ENCODE data around the gene TSSK2.

TSSK2 gene

GRCh38 chr22:19117111-19117512 is 14.0 kb upstream of the TSSK2 start:
- Histone ChIP-seq H3K9me3 (replicated peaks in 1 of 11) (no peaks in the 10 kb centered on the region), H3K4me3 (no peak overlapping the region), H3K4me1 (peaks cover 56 to 83% (median 68%) of the 10 kb centered on the region in 10 experiments), H3K27ac (no peak overlapping the region), H3K4me2 (peak overlapping the region; percentile 28 to 99 (median 90); a peak in 21 of 22 replicates), H3K27me3 (no peaks in the 10 kb centered on the region), H4K20me1 (peaks cover 73 to 97% (median 84%) of the 10 kb centered on the region in 11 experiments), H3K36me3 (peaks cover 3 to 80% (median 41%) of the 10 kb centered on the region in 11 experiments; a peak in 19 of 22 replicates), H3K9ac (no peak overlapping the region)
- no peak for TF ChIP-seq Cebpa-rat (IDR thresholded peaks at IDR 0.05)

DNA sequence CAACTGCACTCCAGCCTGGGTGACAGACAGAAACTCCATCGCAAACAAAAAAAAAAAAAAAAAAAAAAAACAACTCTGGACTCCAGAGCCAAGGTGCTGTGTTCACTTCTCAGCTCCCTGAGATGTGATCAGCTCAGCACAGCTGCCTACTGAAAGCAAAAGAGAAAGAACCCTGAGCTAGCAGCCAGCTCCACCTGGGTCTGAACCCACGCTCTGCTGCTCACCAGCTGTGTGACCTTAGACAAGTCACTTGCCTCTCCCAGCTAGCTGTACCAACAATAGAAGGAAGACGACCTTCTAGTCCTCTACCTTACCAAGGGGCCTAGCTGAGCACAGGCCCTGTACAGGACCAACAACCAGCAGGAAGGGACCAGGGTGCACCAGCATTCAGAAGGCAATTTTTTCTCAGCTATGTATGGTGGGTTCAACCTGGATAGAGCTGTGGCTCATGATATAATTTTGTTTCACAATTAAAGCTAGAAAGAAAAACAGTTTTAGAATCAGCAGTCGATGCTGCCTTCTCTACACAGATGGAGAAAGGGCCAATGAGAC is 12.7 kb upstream of the TSSK2 start:
- TF ChIP-seq Cebpa-rat (IDR thresholded peaks at IDR 0.05), result no peak
- H4K20me1 ChIP-seq, result peaks cover 73 to 84% (median 79%) of the 10 kb centered on the region in 11 experiments
- H3K27me3 ChIP-seq, result no peaks in the 10 kb centered on the region
- peak overlapping the region in 4 of 11 experiments; percentile 4 to 93 (median 34); a peak in 6 of 22 replicates for H3K27ac ChIP-seq
- peaks cover 63 to 77% (median 69%) of the 10 kb centered on the region in 10 experiments for H3K4me1 ChIP-seq
- peak overlapping the region in 9 of 11 experiments; percentile 4 to 95 (median 33); a peak in 11 of 22 replicates for H3K9ac ChIP-seq
- H3K36me3 ChIP-seq, result peaks cover 3 to 69% (median 34%) of the 10 kb centered on the region in 11 experiments; a peak in 18 of 22 replicates
- H3K4me3 ChIP-seq, result 0 out of 20 replicates have a peak overlapping the region, but pooled peaks of 1 of the 10 experiments have one; percentile 10
- no peaks in the 10 kb centered on the region for H3K9me3 ChIP-seq (replicated peaks in 1 of 11)
- H3K4me2 ChIP-seq, result peak overlapping the region; percentile 90 to 99 (median 95)

DNA sequence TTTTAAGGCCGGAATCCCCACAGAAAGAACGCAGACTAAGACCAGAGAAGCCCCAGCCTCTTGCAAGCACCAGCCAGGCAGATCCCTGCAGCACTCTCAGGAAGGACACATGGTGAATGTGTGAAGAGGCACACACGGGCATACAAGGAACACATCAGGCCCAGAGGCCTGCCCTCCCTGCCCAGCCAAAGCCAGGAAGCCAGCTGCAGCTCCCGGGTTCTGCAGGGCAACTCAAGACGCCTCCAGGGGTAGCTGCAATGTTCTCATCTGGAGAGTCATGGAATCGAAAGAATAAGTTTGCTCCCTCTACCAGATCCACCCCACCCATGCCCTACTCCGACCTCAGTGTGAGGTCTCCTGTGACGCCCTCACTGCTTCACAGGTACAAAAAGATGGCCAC is 11.2 kb upstream of the TSSK2 start:
- Histone ChIP-seq H3K4me1 (peaks cover 63 to 76% (median 69%) of the 10 kb centered on the region in 10 experiments), H4K20me1 (peaks cover 64 to 71% (median 68%) of the 10 kb centered on the region in 11 experiments)

GRCh38 chr22:19120829-19121630 is 10.1 kb upstream of the TSSK2 start:
- H3K4me3 ChIP-seq, result peak overlapping the region; percentile 70 to 90 (median 89)
- peaks cover 3 to 44% (median 17%) of the 10 kb centered on the region in 11 experiments; a peak in 12 of 22 replicates for H3K36me3 ChIP-seq
- H3K27ac ChIP-seq, result peak overlapping the region; percentile 66 to 95 (median 91); a peak in 21 of 22 replicates
- peaks cover 57 to 67% (median 62%) of the 10 kb centered on the region in 10 experiments for H3K4me1 ChIP-seq
- no peaks in the 10 kb centered on the region for H3K27me3 ChIP-seq
- peaks cover 53 to 60% (median 57%) of the 10 kb centered on the region in 11 experiments for H4K20me1 ChIP-seq
- TF ChIP-seq Cebpa-rat (IDR thresholded peaks at IDR 0.05), result no peak
- H3K9me3 ChIP-seq (replicated peaks in 1 of 11), result no peaks in the 10 kb centered on the region
- H3K4me2 ChIP-seq, result peak overlapping the region; percentile 90 to 99 (median 95)
- peak overlapping the region; percentile 81 to 96 (median 93) for H3K9ac ChIP-seq

More for the DNA sequence above, 11.2 kb upstream of the TSSK2 start:
- Histone ChIP-seq H3K4me3 (peak overlapping the region in 8 of 10 experiments; percentile 76 to 90 (median 90); a peak in 14 of 20 replicates), H3K4me2 (peak overlapping the region; percentile 90 to 99 (median 95)), H3K27ac (peak overlapping the region in 7 of 11 experiments; percentile 11 to 93 (median 25); a peak in 7 of 22 replicates), H3K9me3 (replicated peaks in 1 of 11) (no peaks in the 10 kb centered on the region), H3K9ac (peak overlapping the region; percentile 81 to 96 (median 93); a peak in 16 of 22 replicates), H3K27me3 (no peaks in the 10 kb centered on the region), H3K36me3 (peaks cover 3 to 55% (median 25%) of the 10 kb centered on the region in 11 experiments; a peak in 17 of 22 replicates)
- no peak for TF ChIP-seq Cebpa-rat (IDR thresholded peaks at IDR 0.05)

GRCh38 chr22:19121631-19122142 is 9.4 kb upstream of the TSSK2 start:
- peak overlapping the region; percentile 81 to 96 (median 93) for H3K9ac ChIP-seq
- H3K27ac ChIP-seq, result peak overlapping the region; percentile 66 to 95 (median 91)
- no peaks in the 10 kb centered on the region for H3K27me3 ChIP-seq
- peak overlapping the region; percentile 70 to 90 (median 89) for H3K4me3 ChIP-seq
- no peaks in the 10 kb centered on the region for H3K9me3 ChIP-seq (replicated peaks in 1 of 11)
- peaks cover 2 to 37% (median 16%) of the 10 kb centered on the region in 11 experiments; a peak in 12 of 22 replicates for H3K36me3 ChIP-seq
- no peak for TF ChIP-seq Cebpa-rat (IDR thresholded peaks at IDR 0.05)
- peaks cover 46 to 53% (median 51%) of the 10 kb centered on the region in 11 experiments; a peak in 21 of 22 replicates for H4K20me1 ChIP-seq
- peak overlapping the region; percentile 90 to 99 (median 95) for H3K4me2 ChIP-seq
- H3K4me1 ChIP-seq, result peaks cover 50 to 60% (median 56%) of the 10 kb centered on the region in 10 experiments

DNA sequence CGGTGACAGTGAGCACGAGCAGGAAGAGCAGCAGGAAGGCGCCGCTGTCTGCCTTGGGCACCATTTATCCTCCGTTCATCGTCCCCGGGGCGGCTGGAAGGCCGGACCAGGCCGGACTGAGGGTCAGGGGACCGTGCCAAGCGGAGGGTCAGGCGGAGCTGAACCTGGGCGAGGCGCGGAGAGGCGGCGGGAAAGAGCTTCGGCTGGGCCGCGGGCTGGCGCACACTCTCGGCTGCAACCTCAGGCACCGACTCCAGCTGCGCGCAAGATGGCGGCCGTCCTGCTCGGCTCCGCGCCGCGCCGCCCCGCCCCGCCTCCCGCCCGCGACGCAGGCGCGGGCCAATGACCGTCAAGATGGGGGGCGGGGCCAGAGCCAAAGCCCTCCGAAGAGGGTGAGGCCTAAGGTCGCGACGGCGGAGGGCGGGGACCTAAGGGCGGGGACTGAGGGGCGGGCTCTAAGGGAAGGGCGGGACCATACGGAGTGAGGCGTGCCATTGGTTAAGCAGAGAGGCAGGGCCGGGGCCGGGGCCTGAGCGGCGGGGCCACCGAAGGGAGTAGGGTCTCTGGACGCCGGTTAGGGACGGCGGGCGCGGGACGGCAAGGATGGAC is 8.9 kb upstream of the TSSK2 start, which contains the start of gene DGCR2:
DGCR2 (minus strand) TSS at position 270 of the 609 bp plus-strand sequence; CDS start at position 64, 206 bp downstream.
- H3K4me2 ChIP-seq, result peak within 1 kb of the TSS; percentile 90 to 99 (median 95)
- peak within 1 kb of the TSS; percentile 70 to 90 (median 89) for H3K4me3 ChIP-seq
- H3K9ac ChIP-seq, result peak within 1 kb of the TSS; percentile 81 to 96 (median 93)
- H3K27me3 ChIP-seq, result no peaks in the 10 kb centered on the region
- H3K27ac ChIP-seq, result peak within 1 kb of the TSS; percentile 66 to 95 (median 91)
- peaks cover 41 to 48% (median 45%) of the 10 kb centered on the region in 11 experiments; a peak in 21 of 22 replicates for H4K20me1 ChIP-seq
- H3K36me3 ChIP-seq, result peaks cover 0 to 32% (median 13%) of the 10 kb centered on the region in 11 experiments; a peak in 11 of 22 replicates
- peaks cover 45 to 55% (median 50%) of the 10 kb centered on the region in 10 experiments for H3K4me1 ChIP-seq
- no peak for TF ChIP-seq Cebpa-rat (IDR thresholded peaks at IDR 0.05)
- no peaks in the 10 kb centered on the region for H3K9me3 ChIP-seq (replicated peaks in 1 of 11)

GRCh38 chr22:19122752-19123492 is 8.2 kb upstream of the TSSK2 start:
- H3K4me1 ChIP-seq, result peaks cover 38 to 48% (median 44%) of the 10 kb centered on the region in 10 experiments
- peaks cover 0 to 25% (median 9%) of the 10 kb centered on the region in 11 experiments; a peak in 10 of 22 replicates for H3K36me3 ChIP-seq
- peak overlapping the region; percentile 80 to 92 (median 86) for H3K4me2 ChIP-seq
- H3K9me3 ChIP-seq (replicated peaks in 1 of 11), result no peaks in the 10 kb centered on the region
- peak overlapping the region; percentile 70 to 90 (median 89) for H3K4me3 ChIP-seq
- H3K9ac ChIP-seq, result peak overlapping the region; percentile 52 to 85 (median 67); a peak in 20 of 22 replicates
- peak overlapping the region in 6 of 11 experiments; percentile 39 to 66 (median 46); a peak in 10 of 22 replicates for H3K27ac ChIP-seq
- TF ChIP-seq Cebpa-rat (IDR thresholded peaks at IDR 0.05), result no peak
- no peaks in the 10 kb centered on the region for H3K27me3 ChIP-seq
- peaks cover 34 to 46% (median 38%) of the 10 kb centered on the region in 11 experiments; a peak in 21 of 22 replicates for H4K20me1 ChIP-seq

Measured in BLaER1 treated with 17β-estradiol and CSF1 and Interleukin-3, amounts not matched to agents 10 nM and 100 nM (cell line).